Gastrocnemius medialis (tissue), 4 donors: ENCODE measurements around the gene ZNF354C. TPM values are rescaled to one million over a fixed set of nuclear protein-coding genes. Genes with fewer than 3 reads are reported as not detected.

ENCODE experiments used
- ATAC-seq, 2 donors: fragments of 150-250 bp; one replicate each; pipeline ENCODE4 v1.9.1; 2016
- DNase-seq, 2 donors: peaks; one replicate each; pipeline ENCODE4 v3.0.0-alpha.2; 2019
- H3K27ac ChIP-seq, 4 donors: fragments of 200-600 bp; sonication (generic); 1 replicate in 1 of 4; 2 replicates in 3 of 4; pipeline ENCODE4 v1.5.1; 2016 to 2018; ENCODE audit warnings: mild to moderate bottlenecking in 2 of 4, moderate library complexity in 1 of 4
- H3K27me3 ChIP-seq, 3 donors: fragments of 200-600 bp; sonication (generic) in 2 of 3; 1 replicate in 1 of 3; 2 replicates in 2 of 3; pipeline versions ENCODE4 v1.5.1 to v1.6.0; 2016 to 2019; ENCODE audit warnings: mild to moderate bottlenecking in 1 of 3, moderate library complexity in 1 of 3
- H3K36me3 ChIP-seq, 2 donors: fragments of 200-600 bp; sonication (generic) in 1 of 2; one replicate each; pipeline ENCODE4 v1.5.1; 2017 to 2018
- H3K4me1 ChIP-seq, 2 donors: fragments of 200-600 bp; sonication (generic) in 1 of 2; one replicate each; pipeline ENCODE4 v1.5.1; 2016 to 2017; ENCODE audit warnings: mild to moderate bottlenecking in 2 of 2
- H3K4me3 ChIP-seq, 4 donors: fragments of 200-600 bp; sonication (generic) in 3 of 4; 1 replicate in 1 of 4; 2 replicates in 3 of 4; pipeline ENCODE4 v1.5.1; 2016 to 2019; ENCODE audit warnings: mild to moderate bottlenecking in 2 of 4
- H3K9me3 ChIP-seq, 3 donors: fragments of 200-600 bp; sonication (generic) in 2 of 3; 1 replicate in 1 of 3; 2 replicates in 2 of 3; pipeline ENCODE4 v1.5.1; 2016 to 2019
- POLR2A ChIP-seq, 2 donors: fragments of 450-650 bp; IDR thresholded peaks; one replicate each; pipeline ENCODE4 v1.6.1; 2017; ENCODE audit warnings: antibody characterized with exemption in 2 of 2, mild to moderate bottlenecking in 2 of 2, moderate library complexity in 2 of 2
- in situ Hi-C, 4 donors: fragments of 200-750 bp; cut with MboI; loops; one replicate each; pipeline versions ENCODE4 v1.15.0 to v1.8.0; 2017; ENCODE audit warnings: low sequenced_read_pairs in 4 of 4
- intact Hi-C: fragments of 100-400 bp; cut with DNase I; formaldehyde crosslinking; loops from one replicate; pipeline ENCODE4 v1.15.1; 2023; ENCODE audit warnings: low total_unique reads
- total RNA-seq, 4 donors: library from RNA; depleted of rRNA; stranded (reverse); fragments of >200 nt; gene quantifications; one replicate each; pipeline versions ENCODE4 v1.1.0 to v1.2.3, GENCODE V29; 2016
- TF ChIP-seq, protein P1 (sequence below), 5 experiments: fragments of 450-650 bp in 3 of 5; fragments of 200-600 bp in 2 of 5; sonication (generic) in 2 of 5; IDR thresholded peaks in 4 of 5; conservative IDR thresholded peaks in 1 of 5; 1 replicate in 4 of 5; 2 replicates in 1 of 5; pipeline ENCODE4 v1.5.1; 2016 to 2019; ENCODE audit warnings: antibody characterized with exemption in 5 of 5, mild to moderate bottlenecking in 3 of 5, moderate library complexity in 3 of 5

Gene ZNF354C
- total RNA-seq, 4 donors from 2014 or later = 1.6 to 3.5 (median 2.3) TPM

DNA sequence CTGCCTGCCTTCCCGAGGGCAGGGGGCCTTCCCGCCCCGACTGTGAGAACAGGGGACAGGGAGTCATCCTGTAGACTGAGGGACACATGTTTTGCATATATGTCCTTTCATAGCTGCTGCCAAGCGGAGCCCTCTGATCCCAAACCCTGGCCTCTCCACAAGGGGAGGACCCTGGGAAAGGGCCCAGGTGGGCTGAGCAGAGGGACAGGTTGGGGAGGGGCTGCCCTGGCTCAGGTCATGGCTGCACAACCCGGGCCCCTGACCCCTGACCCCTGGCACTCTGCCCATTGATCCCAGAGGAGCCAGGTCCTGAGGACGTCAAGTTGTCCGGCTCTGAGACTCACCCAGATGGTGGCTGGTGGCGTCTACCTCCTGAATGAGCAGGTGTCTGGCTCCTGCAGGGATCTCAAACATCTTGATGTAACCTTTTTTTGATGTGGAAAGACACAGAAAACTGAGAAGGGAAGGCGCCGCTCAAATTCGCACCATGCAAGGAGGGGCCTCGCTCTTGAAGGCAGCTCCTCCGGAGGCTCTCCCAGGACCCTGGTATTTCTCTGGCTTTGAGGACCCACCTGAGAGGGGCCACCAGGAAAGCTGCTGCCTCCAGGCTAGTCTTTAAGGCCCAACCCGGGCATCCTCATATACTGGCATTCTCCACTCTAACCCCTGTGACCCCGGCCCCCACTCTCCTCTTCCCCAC is 71.9 kb downstream of the ZNF354C start:
- Histone ChIP-seq H3K36me3 (no peaks in the 10 kb centered on the region), H3K4me1 (no peaks in the 10 kb centered on the region), H3K9me3 (no peaks in the 10 kb centered on the region), H3K4me3 (no peak overlapping the region), H3K27ac (no peak overlapping the region), H3K27me3 (no peaks in the 10 kb centered on the region)
- in situ Hi-C loops = no loop called here
- ATAC-seq = no peak
- DNase-seq = no peak
- intact Hi-C loops = no loop called here
- no peak for TF ChIP-seq POLR2A (IDR thresholded peaks at IDR 0.05)
- TF ChIP-seq, protein P1, sequence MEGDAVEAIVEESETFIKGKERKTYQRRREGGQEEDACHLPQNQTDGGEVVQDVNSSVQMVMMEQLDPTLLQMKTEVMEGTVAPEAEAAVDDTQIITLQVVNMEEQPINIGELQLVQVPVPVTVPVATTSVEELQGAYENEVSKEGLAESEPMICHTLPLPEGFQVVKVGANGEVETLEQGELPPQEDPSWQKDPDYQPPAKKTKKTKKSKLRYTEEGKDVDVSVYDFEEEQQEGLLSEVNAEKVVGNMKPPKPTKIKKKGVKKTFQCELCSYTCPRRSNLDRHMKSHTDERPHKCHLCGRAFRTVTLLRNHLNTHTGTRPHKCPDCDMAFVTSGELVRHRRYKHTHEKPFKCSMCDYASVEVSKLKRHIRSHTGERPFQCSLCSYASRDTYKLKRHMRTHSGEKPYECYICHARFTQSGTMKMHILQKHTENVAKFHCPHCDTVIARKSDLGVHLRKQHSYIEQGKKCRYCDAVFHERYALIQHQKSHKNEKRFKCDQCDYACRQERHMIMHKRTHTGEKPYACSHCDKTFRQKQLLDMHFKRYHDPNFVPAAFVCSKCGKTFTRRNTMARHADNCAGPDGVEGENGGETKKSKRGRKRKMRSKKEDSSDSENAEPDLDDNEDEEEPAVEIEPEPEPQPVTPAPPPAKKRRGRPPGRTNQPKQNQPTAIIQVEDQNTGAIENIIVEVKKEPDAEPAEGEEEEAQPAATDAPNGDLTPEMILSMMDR (IDR thresholded peaks at IDR 0.05 in 4 of 5, conservative IDR thresholded peaks at IDR 0.05 in 1 of 5) = no peak

DNA sequence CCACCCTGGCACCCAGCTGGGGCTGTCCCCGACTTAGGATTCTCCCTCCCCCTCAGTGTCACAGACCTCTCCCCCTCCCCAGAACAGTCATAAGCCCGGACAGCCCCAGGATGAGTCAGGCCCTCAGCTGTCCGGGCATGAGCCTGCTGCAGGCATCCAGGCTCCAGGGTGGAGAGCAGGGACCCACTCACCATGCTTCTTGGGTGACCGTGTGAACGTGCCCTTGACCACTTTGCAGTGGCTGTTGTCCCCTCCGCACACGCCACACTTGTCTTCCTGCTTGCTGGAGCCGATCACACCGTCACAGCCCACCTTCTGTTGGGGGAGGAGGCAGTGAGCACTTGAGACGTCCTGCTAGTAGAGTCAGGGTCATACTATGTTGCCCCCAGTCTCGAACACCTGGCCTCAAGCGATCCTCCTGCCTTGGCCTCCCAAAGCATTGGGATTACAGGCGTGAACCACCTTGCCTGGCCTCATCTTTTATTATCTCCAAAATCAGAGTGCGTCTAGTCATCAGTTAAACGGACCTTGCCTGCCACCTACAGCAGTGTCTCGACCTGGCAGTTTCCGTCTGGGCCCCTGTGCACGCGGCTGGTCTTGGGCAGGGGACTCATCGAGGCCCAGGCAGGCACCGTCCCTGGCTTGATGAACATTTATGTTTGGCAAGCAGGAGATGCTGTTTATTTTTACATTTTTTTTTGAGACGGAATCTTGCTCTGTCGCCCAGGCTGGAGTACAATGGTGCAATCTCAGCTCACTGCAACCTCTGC is 72.6 kb downstream of the ZNF354C start:
- Histone ChIP-seq H3K36me3 (no peaks in the 10 kb centered on the region), H3K9me3 (no peaks in the 10 kb centered on the region), H3K4me1 (no peaks in the 10 kb centered on the region), H3K27me3 (no peaks in the 10 kb centered on the region), H3K27ac (no peak overlapping the region), H3K4me3 (no peak overlapping the region)
- ATAC-seq (no peak), DNase-seq (no peak)
- TF ChIP-seq POLR2A (IDR thresholded peaks at IDR 0.05) = no peak
- intact Hi-C loops (no loop called here), in situ Hi-C loops (no loop called here)

Other genes with a start within 250 kb of the ZNF354C start
- 10 to 100 TPM in 1 of 4 donors, 1 to 10 TPM in 3; 4.4 to 11.3 (median 5.0) TPM for gene ZNF354B, start 200.4 kb upstream of the ZNF354C start, total RNA-seq
- gene ZFP2, start 164.5 kb upstream of the ZNF354C start, total RNA-seq = 1 to 10 TPM in 3 of 4 donors, under 1 TPM in 1; 0.71 to 2.1 (median 1.5) TPM
- gene ZNF454, start 119.2 kb upstream of the ZNF354C start, total RNA-seq = under 1 TPM; 0.17 to 0.71 (median 0.36) TPM
- gene GRM6, start 65.1 kb upstream of the ZNF354C start, total RNA-seq = not detected
- gene ZNF879, start 36.6 kb upstream of the ZNF354C start, total RNA-seq = 1 to 10 TPM; 2.5 to 7.0 (median 3.7) TPM